ENCODE measurements around the gene TEX26. TPM values are rescaled to one million over a fixed set of nuclear protein-coding genes. Genes with fewer than 3 reads are reported as not detected.

The TEX26 gene
- total RNA-seq, 2 donors from 2014 or later = not detected

DNA sequence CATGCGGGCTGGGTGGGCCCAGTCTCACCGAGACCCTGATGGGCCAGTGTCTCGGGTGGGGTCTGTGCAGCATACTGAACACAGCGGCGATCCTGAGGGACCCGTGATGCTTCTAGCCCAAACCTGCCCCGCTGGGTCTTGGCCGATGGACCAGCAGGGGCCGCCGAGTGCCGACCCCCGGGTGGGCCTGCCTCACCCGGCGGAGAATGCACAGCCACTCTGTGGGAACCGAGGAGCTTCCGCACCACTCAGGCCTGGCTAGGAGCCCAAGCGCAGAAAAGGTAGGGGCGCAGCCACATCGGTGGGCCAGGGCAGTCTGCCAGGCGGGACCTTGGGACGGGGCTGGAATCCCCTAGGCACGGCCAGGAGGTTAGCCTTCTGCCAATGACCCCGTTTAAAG is 72.6 kb downstream of the TEX26 start:
- WGBS = 94% methylated on average over 23 of the region's 23 CpGs
- DNase-seq (ENCODE audit: low spot score) = no peak
- Histone ChIP-seq H3K4me3 (no peak overlapping the region), H3K27me3 (replicated peaks; ENCODE audit: insufficient read depth) (no peaks in the 10 kb centered on the region), H3K4me1 (replicated peaks) (no peaks in the 10 kb centered on the region), H3K36me3 (no peaks in the 10 kb centered on the region), H3K9me3 (no peaks in the 10 kb centered on the region), H3K27ac (no peak overlapping the region)
- intact Hi-C loops (cut with DNase I) = no loop called here
- TF ChIP-seq, protein P1, sequence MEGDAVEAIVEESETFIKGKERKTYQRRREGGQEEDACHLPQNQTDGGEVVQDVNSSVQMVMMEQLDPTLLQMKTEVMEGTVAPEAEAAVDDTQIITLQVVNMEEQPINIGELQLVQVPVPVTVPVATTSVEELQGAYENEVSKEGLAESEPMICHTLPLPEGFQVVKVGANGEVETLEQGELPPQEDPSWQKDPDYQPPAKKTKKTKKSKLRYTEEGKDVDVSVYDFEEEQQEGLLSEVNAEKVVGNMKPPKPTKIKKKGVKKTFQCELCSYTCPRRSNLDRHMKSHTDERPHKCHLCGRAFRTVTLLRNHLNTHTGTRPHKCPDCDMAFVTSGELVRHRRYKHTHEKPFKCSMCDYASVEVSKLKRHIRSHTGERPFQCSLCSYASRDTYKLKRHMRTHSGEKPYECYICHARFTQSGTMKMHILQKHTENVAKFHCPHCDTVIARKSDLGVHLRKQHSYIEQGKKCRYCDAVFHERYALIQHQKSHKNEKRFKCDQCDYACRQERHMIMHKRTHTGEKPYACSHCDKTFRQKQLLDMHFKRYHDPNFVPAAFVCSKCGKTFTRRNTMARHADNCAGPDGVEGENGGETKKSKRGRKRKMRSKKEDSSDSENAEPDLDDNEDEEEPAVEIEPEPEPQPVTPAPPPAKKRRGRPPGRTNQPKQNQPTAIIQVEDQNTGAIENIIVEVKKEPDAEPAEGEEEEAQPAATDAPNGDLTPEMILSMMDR (IDR thresholded peaks at IDR 0.05) = no peak
- TF ChIP-seq POLR2AphosphoS5 (IDR thresholded peaks at IDR 0.05) = no peak

DNA sequence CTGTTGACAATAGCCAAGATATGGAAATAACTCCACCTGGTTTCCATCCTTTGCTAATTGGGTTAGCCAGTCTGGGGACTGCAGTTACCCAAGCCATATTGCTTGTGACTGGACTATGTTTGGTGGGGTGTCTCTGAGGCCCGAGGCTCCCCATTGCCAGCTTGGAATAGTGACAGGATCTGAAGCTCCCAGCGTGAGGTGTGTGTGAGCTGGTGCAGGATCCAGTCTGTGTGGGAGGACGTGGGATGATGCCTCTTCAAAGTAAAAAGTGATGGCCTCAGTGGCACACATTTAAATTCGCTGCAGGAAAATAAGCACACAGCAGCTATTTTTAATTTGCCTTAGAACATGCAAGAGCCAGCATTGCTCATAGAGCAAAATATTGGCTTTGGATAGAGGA is 75.0 kb downstream of the TEX26 start:
- H3K4me3 ChIP-seq = no peak overlapping the region
- H3K27me3 ChIP-seq (replicated peaks; ENCODE audit: insufficient read depth) = no peaks in the 10 kb centered on the region
- no peaks in the 10 kb centered on the region for H3K9me3 ChIP-seq
- no peak for DNase-seq (ENCODE audit: low spot score)
- no peak overlapping the region for H3K27ac ChIP-seq
- 87% methylated on average over 4 of the region's 4 CpGs for WGBS
- intact Hi-C loops (cut with DNase I) = no loop called here
- no peaks in the 10 kb centered on the region for H3K36me3 ChIP-seq
- TF ChIP-seq POLR2AphosphoS5 (IDR thresholded peaks at IDR 0.05) = no peak
- TF ChIP-seq, protein P1 (IDR thresholded peaks at IDR 0.05) = no peak
- no peak for TF ChIP-seq POLR2A (IDR thresholded peaks at IDR 0.05)
- no peaks in the 10 kb centered on the region for H3K4me1 ChIP-seq (replicated peaks)

DNA sequence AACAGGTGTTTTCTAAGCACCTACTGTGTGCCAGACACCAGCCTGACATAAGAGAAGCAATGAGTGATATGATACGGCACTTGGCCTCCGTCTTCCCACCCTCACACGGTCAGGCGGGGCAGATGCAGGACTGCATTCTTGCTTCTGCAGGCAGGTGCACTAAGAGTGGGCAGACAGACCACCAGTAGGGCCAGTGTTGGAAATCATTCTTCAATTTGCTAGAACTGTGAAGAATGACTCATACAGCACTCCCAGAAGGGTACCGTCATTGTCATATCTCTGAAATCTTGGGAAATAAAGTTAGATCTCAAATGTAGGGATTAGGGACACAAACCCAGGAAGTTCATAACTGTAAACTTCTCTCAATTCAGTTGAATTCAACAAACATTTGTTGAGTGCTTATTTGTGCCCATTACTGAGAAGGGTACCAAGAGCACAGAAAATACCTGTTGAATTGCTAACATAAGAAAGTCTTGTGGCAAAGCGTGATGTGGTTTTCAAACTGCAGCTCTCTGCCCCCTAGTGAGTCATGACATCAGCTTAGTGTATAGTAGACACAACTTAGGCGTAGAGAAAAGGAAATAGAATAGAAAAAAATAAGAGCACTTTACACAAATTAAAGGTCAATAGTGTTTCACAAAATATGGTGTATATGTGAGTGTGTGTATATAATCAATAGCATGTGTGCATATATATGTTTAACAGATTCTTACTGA is 76.1 kb downstream of the TEX26 start:
- Histone ChIP-seq H3K27me3 (replicated peaks; ENCODE audit: insufficient read depth) (no peaks in the 10 kb centered on the region), H3K9me3 (no peaks in the 10 kb centered on the region), H3K4me3 (no peak overlapping the region), H3K36me3 (no peaks in the 10 kb centered on the region), H3K27ac (no peak overlapping the region), H3K4me1 (replicated peaks) (no peaks in the 10 kb centered on the region)
- TF ChIP-seq POLR2A (IDR thresholded peaks at IDR 0.05) (no peak), POLR2AphosphoS5 (IDR thresholded peaks at IDR 0.05) (no peak)
- TF ChIP-seq, protein P1 (IDR thresholded peaks at IDR 0.05) = no peak
- no peak for DNase-seq (ENCODE audit: low spot score)
- WGBS = 85% methylated on average over 7 of the region's 7 CpGs
- intact Hi-C loops (cut with DNase I) = no loop called here

DNA sequence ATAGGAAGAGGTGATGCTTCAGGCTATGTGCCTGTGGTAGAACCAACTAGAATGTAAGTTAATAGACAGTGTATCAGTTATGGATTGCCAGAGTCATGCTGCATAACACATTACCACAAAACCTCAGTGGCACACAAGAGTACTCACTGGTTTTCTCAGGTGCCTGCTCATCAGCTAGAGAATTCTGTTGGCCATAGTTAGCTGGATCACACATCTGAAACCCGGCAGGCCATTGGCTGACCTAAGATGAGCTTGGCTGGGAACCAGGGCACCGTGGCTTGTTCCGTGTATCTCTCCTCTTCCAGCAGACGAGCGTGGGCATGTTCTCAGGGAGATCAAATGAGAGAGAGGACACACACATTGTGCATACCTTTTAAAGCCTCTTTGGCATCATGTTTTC is 76.7 kb downstream of the TEX26 start:
- no peak for TF ChIP-seq POLR2AphosphoS5 (IDR thresholded peaks at IDR 0.05)
- Histone ChIP-seq H3K4me3 (no peak overlapping the region), H3K9me3 (no peaks in the 10 kb centered on the region), H3K36me3 (no peaks in the 10 kb centered on the region), H3K27me3 (replicated peaks; ENCODE audit: insufficient read depth) (no peaks in the 10 kb centered on the region), H3K27ac (no peak overlapping the region), H3K4me1 (replicated peaks) (no peaks in the 10 kb centered on the region)
- intact Hi-C loops (cut with DNase I) = no loop called here
- WGBS = 48% methylated on average over 5 of the region's 5 CpGs
- DNase-seq (ENCODE audit: low spot score) = no peak

DNA sequence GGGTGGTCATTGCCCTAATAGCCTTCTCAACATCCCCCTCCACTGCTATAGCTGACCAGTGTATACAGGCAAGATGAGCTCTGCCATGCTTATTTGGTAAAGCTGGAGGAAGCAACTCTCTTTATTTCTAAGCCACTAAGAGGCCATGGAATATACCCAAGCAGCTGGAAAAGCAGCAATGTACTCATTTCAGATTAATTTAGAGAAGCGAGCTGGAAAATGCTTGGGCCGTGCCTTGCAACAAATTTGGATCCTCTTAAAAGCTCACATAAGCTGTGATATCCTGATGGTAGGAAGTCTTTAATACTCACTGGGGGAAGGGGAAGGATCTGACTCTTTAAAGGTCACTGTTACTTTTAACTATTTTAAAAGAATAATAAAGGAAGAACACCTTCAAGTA is 77.8 kb downstream of the TEX26 start:
- Histone ChIP-seq H3K36me3 (no peaks in the 10 kb centered on the region), H3K27ac (no peak overlapping the region), H3K4me1 (replicated peaks) (no peaks in the 10 kb centered on the region), H3K9me3 (no peaks in the 10 kb centered on the region), H3K4me3 (no peak overlapping the region), H3K27me3 (replicated peaks; ENCODE audit: insufficient read depth) (no peaks in the 10 kb centered on the region)
- intact Hi-C loops (cut with DNase I) = no loop called here
- TF ChIP-seq POLR2AphosphoS5 (IDR thresholded peaks at IDR 0.05) (no peak), POLR2A (IDR thresholded peaks at IDR 0.05) (no peak)
- TF ChIP-seq, protein P1 (IDR thresholded peaks at IDR 0.05) = no peak
- no peak for DNase-seq (ENCODE audit: low spot score)
- 93% methylated on average over 2 of the region's 2 CpGs for WGBS
